IMR-90 (cell line): ENCODE measurements around the gene MSMP. TPM values are rescaled to one million over a fixed set of nuclear protein-coding genes. Genes with fewer than 3 reads are reported as not detected.

Experiments
- ATAC-seq: fragments of 200-7000 bp; cut with Tn5 transposase; 2 replicates; pipeline ENCODE4 v1.9.1; 2020; ENCODE audit warnings: low read depth, mild to moderate bottlenecking, moderate library complexity
- BruUV-seq: library from RNA; stranded (reverse); fragments of 400-500 nt; replicated peaks from 2 replicates; lab custom pipeline; 2021; lab: Mats Ljungman, UMichigan
- CTCF ChIA-PET: fragments of 300-600 bp; formaldehyde crosslinking; extraction: SDS; loops from one replicate; lab custom pipeline; 2021; ENCODE audit warnings: antibody characterized with exemption; lab: Yijun Ruan, JAX
- POLR2A ChIA-PET: fragments of 300-600 bp; sonication (Branson Sonifier 250); formaldehyde crosslinking; loops from one replicate; lab custom pipeline; 2022; ENCODE audit warnings: antibody characterized with exemption; ENCODE audit not compliant: unreplicated experiment; lab: Charles Lee
- DNase-seq: peaks from one replicate; pipeline ENCODE4 v3.0.0; 2013
- H2AFZ ChIP-seq: replicated peaks from 2 replicates; pipeline ENCODE3; 2013; ENCODE audit warnings: low read length, mild to moderate bottlenecking; ENCODE audit not compliant: poor library complexity
- H2AK5ac ChIP-seq: 2 replicates; pipeline ENCODE4 v1.6.1; 2013; ENCODE audit warnings: low read depth, low read length, inconsistent platforms
- H2AK9ac ChIP-seq: replicated peaks from 2 replicates; pipeline ENCODE3; 2013; ENCODE audit warnings: mild to moderate bottlenecking, low read depth, low read length, moderate library complexity; ENCODE audit not compliant: poor library complexity
- H2BK120ac ChIP-seq: 2 replicates; pipeline ENCODE4 v1.6.1; 2013; ENCODE audit warnings: low read depth, low read length, inconsistent platforms
- H2BK15ac ChIP-seq: 3 replicates; pipeline ENCODE4 v1.6.1; 2013; ENCODE audit warnings: low read depth, low read length, inconsistent platforms
- H2BK20ac ChIP-seq: 2 replicates; pipeline ENCODE4 v1.6.1; 2013; ENCODE audit warnings: low read depth, mild to moderate bottlenecking, inconsistent platforms, low read length, moderate library complexity
- H2BK5ac ChIP-seq: 2 replicates; pipeline ENCODE4 v1.6.1; 2013; ENCODE audit warnings: mild to moderate bottlenecking, low read depth, low read length, inconsistent platforms; ENCODE audit not compliant: poor library complexity, severe bottlenecking
- H3K14ac ChIP-seq: replicated peaks from 2 replicates; pipeline ENCODE4 v1.6.1; 2013; ENCODE audit warnings: low read depth, low read length, inconsistent platforms
- H3K18ac ChIP-seq: 2 replicates; pipeline ENCODE4 v1.6.1; 2013; ENCODE audit warnings: low read depth, low read length, control low read depth
- H3K23ac ChIP-seq: 2 replicates; pipeline ENCODE4 v1.6.1; 2013; ENCODE audit warnings: low read depth, low read length, inconsistent platforms
- H3K27ac ChIP-seq: 2 replicates; pipeline ENCODE4 v1.5.1; 2013; ENCODE audit warnings: mild to moderate bottlenecking, control low read depth, low read length; ENCODE audit not compliant: insufficient read depth
- H3K27me3 ChIP-seq: 2 replicates; pipeline ENCODE4 v1.6.1; 2013; ENCODE audit warnings: low read length; ENCODE audit not compliant: control insufficient read depth, insufficient read depth
- H3K36me3 ChIP-seq: 2 replicates; pipeline ENCODE4 v1.6.1; 2013; ENCODE audit warnings: low read length, mixed read lengths; ENCODE audit not compliant: control insufficient read depth, insufficient read depth
- H3K4ac ChIP-seq: 2 replicates; pipeline ENCODE4 v1.6.1; 2013; ENCODE audit warnings: low read depth, low read length, inconsistent platforms
- H3K4me1 ChIP-seq: 2 replicates; pipeline ENCODE4 v1.6.1; 2013; ENCODE audit warnings: low read length, mixed read lengths; ENCODE audit not compliant: control insufficient read depth, insufficient read depth
- H3K4me2 ChIP-seq: 2 replicates; pipeline ENCODE4 v1.6.1; 2013; ENCODE audit warnings: low read depth, mild to moderate bottlenecking, control low read depth, low read length, moderate library complexity
- H3K4me3 ChIP-seq: 2 replicates; pipeline ENCODE4 v1.5.1; 2013; ENCODE audit warnings: low read depth, mild to moderate bottlenecking, control low read depth, low read length, moderate library complexity; ENCODE audit not compliant: insufficient read depth
- H3K56ac ChIP-seq: 2 replicates; pipeline ENCODE4 v1.6.1; 2013; ENCODE audit warnings: low read length, inconsistent platforms; ENCODE audit not compliant: insufficient read depth; ENCODE audit errors: extremely low read depth
- H3K79me1 ChIP-seq, 2 experiments: 2 replicates each; pipeline ENCODE4 v1.6.1; 2013; ENCODE audit warnings: low read length in 2 of 2, inconsistent platforms in 1 of 2, low read depth in 1 of 2
- H3K9ac ChIP-seq: 2 replicates; pipeline ENCODE4 v1.6.1; 2013; ENCODE audit warnings: low read depth, low read length, control low read depth
- H3K9me1 ChIP-seq: 2 replicates; pipeline ENCODE4 v1.6.1; 2013; ENCODE audit warnings: low read length, inconsistent platforms; ENCODE audit not compliant: insufficient read depth
- H3K9me3 ChIP-seq: 2 replicates; pipeline ENCODE4 v1.6.1; 2013; ENCODE audit warnings: low read length; ENCODE audit not compliant: control insufficient read depth, insufficient read depth
- H4K20me1 ChIP-seq: 2 replicates; pipeline ENCODE4 v1.6.1; 2013; ENCODE audit warnings: low read length, inconsistent platforms; ENCODE audit not compliant: insufficient read depth
- H4K5ac ChIP-seq: 2 replicates; pipeline ENCODE4 v1.6.1; 2013; ENCODE audit warnings: mild to moderate bottlenecking, low read depth, low read length, control low read depth
- H4K8ac ChIP-seq, 2 experiments: 2 replicates each; pipeline ENCODE4 v1.6.1; 2013; ENCODE audit warnings: low read depth in 2 of 2, low read length in 2 of 2, control low read depth in 1 of 2, inconsistent platforms in 1 of 2
- H4K91ac ChIP-seq: 2 replicates; pipeline ENCODE4 v1.6.1; 2013; ENCODE audit warnings: low read depth, low read length, inconsistent platforms; ENCODE audit not compliant: insufficient read depth
- BHLHE40 ChIP-seq: fragments of 150-350 bp; IDR thresholded peaks from 2 replicates; pipeline ENCODE4 v1.6.1; 2016; ENCODE audit warnings: mild to moderate bottlenecking, low read depth, low read length
- CEBPB ChIP-seq: IDR thresholded peaks from 2 replicates; pipeline ENCODE4 v1.6.1; 2012; ENCODE audit warnings: low read depth, low read length, improper control_type of control experiment
- FOS ChIP-seq: fragments of 150-350 bp; IDR thresholded peaks from 2 replicates; pipeline ENCODE4 v1.6.1; 2016; ENCODE audit warnings: low read depth, low read length
- MAZ ChIP-seq: IDR thresholded peaks from 2 replicates; pipeline ENCODE4 v1.6.1; 2012; ENCODE audit warnings: low read depth, mild to moderate bottlenecking, low read length, improper control_type of control experiment, moderate library complexity, borderline replicate concordance
- POLR2A ChIP-seq: IDR thresholded peaks from 2 replicates; pipeline ENCODE4 v1.6.1; 2012; ENCODE audit warnings: mild to moderate bottlenecking, low read depth, low read length
- RAD21 ChIP-seq: IDR thresholded peaks from 2 replicates; pipeline ENCODE4 v1.6.1; 2012; ENCODE audit warnings: low read length, improper control_type of control experiment
- RCOR1 ChIP-seq: IDR thresholded peaks from 2 replicates; pipeline ENCODE4 v1.6.1; 2012; ENCODE audit warnings: mild to moderate bottlenecking, low read length, improper control_type of control experiment; ENCODE audit not compliant: insufficient replicate concordance
- SMC3 ChIP-seq: fragments of 150-350 bp; IDR thresholded peaks from 2 replicates; pipeline ENCODE4 v1.6.1; 2016; ENCODE audit warnings: low read depth, mild to moderate bottlenecking, antibody characterized with exemption, low read length, moderate library complexity
- WGBS, 2 experiments: methylation state at CpG; one replicate each; pipeline versions ENCODE4 v1.1.5 to v1.1.7; 2013; ENCODE audit warnings: missing lambda C conversion rate in 2 of 2; ENCODE audit not compliant: insufficient read length in 1 of 2; ENCODE audit errors: extremely low coverage in 2 of 2; 5-methylcytosine and 5-hydroxymethylcytosine counted together
- dilution Hi-C: fragments of 300-500 bp; cut with HindIII; formaldehyde crosslinking; loops from one replicate; pipeline ENCODE4 v1.14.3; 2018; ENCODE audit warnings: low sequenced_read_pairs; ENCODE audit not compliant: unreplicated experiment
- in situ Hi-C: fragments of 300-500 bp; cut with MboI; formaldehyde crosslinking; loops from 3 replicates; pipeline ENCODE4 v1.14.3; 2019; ENCODE audit warnings: low sequenced_read_pairs, inconsistent platforms, mixed read lengths
- intact Hi-C: fragments of 100-400 bp; cut with micrococcal nuclease; formaldehyde crosslinking; loops from 2 replicates; pipeline ENCODE4 v1.10.0; 2022
- polyA plus RNA-seq, 3 experiments: library from polyadenylated mRNA; depleted of rRNA; stranded (reverse); fragments of >200 nt; gene quantifications; 2 replicates each; pipeline ENCODE4 v1.2.3, GENCODE V29; 2012; ENCODE audit warnings: low replicate concordance in 1 of 3
- total RNA-seq: library from RNA; depleted of rRNA; stranded (reverse); fragments of >200 nt; gene quantifications from 2 replicates; pipeline ENCODE4 v1.2.3, GENCODE V29; 2012
- TF ChIP-seq, protein P1 (sequence below): conservative IDR thresholded peaks from 2 replicates; pipeline ENCODE4 v1.5.1; 2012; ENCODE audit warnings: mild to moderate bottlenecking, low read depth, low read length, improper control_type of control experiment
- TF ChIP-seq, protein P2 (sequence below): fragments of 150-350 bp; IDR thresholded peaks from 2 replicates; pipeline ENCODE4 v1.6.1; 2016; ENCODE audit warnings: low read depth, mild to moderate bottlenecking, low read length, moderate library complexity, borderline replicate concordance

MSMP gene
- total and polyA plus RNA-seq, 2 of the 4 experiments (the other 2 are of a cell fraction), result not detected

DNA sequence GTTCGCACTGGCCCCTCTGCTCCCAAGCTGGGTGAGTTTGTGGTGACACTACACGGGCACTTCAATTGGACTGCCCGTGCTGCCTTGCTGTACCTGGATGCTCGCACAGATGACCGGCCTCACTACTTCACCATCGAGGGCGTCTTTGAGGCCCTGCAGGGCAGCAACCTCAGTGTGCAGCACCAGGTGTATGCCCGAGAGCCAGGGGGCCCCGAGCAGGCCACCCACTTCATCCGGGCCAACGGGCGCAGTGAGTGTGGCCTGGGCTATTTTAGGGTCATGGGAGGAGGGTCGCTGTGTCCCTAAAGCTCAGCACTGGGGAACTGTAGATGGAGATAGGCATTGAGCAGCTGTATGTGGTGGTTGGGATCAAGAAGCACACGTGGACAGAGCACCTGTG is 38.8 kb upstream of the MSMP start:
- Histone ChIP-seq H3K4me1 (peaks cover 28% of the 10 kb centered on the region), H3K18ac (no peak overlapping the region), H3K56ac (no peak overlapping the region), H2AK9ac (peak overlapping the region; percentile 82), H3K9me1 (peaks cover 42% of the 10 kb centered on the region), H2BK120ac (peak overlapping the region; percentile 13; the same call in 1 of the 2 replicates), H4K91ac (peak overlapping the region; percentile 1; the same call in 1 of the 2 replicates), H3K9ac (peak overlapping the region; percentile 56; the same call in 1 of the 2 replicates), H4K20me1 (no peaks in the 10 kb centered on the region), H3K4ac (peak overlapping the region; percentile 21), H2AK5ac (peak overlapping the region; percentile 66), H3K23ac (peak overlapping the region; percentile 91), H3K27me3 (no peaks in the 10 kb centered on the region), H3K4me3 (peak overlapping the region; percentile 27), H4K5ac (no peak overlapping the region), H3K14ac (peak overlapping the region; percentile 93), H4K8ac (peak overlapping the region in 1 of 2 experiments; percentile 44; a peak in 1 of 4 replicates), H3K79me1 (peaks cover 27 to 61% of the 10 kb centered on the region in 2 experiments), H2BK5ac (no peak overlapping the region), H2AFZ (peak overlapping the region; percentile 76), H3K36me3 (no peaks in the 10 kb centered on the region), H2BK20ac (no peak overlapping the region; the same call in 1 of the 2 replicates), H2BK15ac (0 out of 3 replicates have a peak overlapping the region, but pooled peaks have one; percentile 6), H3K4me2 (peak overlapping the region; percentile 98), H3K9me3 (no peaks in the 10 kb centered on the region), H3K27ac (no peak overlapping the region)
- DNase-seq, result no peak
- ChIA-PET POLR2A (no interaction called here), CTCF (no interaction called here)
- dilution Hi-C loops, result no loop called here
- TF ChIP-seq, protein P1, sequence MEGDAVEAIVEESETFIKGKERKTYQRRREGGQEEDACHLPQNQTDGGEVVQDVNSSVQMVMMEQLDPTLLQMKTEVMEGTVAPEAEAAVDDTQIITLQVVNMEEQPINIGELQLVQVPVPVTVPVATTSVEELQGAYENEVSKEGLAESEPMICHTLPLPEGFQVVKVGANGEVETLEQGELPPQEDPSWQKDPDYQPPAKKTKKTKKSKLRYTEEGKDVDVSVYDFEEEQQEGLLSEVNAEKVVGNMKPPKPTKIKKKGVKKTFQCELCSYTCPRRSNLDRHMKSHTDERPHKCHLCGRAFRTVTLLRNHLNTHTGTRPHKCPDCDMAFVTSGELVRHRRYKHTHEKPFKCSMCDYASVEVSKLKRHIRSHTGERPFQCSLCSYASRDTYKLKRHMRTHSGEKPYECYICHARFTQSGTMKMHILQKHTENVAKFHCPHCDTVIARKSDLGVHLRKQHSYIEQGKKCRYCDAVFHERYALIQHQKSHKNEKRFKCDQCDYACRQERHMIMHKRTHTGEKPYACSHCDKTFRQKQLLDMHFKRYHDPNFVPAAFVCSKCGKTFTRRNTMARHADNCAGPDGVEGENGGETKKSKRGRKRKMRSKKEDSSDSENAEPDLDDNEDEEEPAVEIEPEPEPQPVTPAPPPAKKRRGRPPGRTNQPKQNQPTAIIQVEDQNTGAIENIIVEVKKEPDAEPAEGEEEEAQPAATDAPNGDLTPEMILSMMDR, result no peak
- TF ChIP-seq BHLHE40 (no peak), SMC3 (no peak), RCOR1 (no peak), POLR2A (no peak), MAZ (no peak), RAD21 (no peak), FOS (no peak), CEBPB (no peak)
- TF ChIP-seq, protein P2, sequence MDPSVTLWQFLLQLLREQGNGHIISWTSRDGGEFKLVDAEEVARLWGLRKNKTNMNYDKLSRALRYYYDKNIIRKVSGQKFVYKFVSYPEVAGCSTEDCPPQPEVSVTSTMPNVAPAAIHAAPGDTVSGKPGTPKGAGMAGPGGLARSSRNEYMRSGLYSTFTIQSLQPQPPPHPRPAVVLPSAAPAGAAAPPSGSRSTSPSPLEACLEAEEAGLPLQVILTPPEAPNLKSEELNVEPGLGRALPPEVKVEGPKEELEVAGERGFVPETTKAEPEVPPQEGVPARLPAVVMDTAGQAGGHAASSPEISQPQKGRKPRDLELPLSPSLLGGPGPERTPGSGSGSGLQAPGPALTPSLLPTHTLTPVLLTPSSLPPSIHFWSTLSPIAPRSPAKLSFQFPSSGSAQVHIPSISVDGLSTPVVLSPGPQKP, result no peak
- ATAC-seq, result no peak
- BruUV-seq, result no TSS peak
- WGBS, 2 experiments, result 86% methylated on average over 8 of the region's 14 CpGs; no CpG with 5 or more reads in 1 of the 2 experiments
- intact Hi-C loops, result no loop called here
- in situ Hi-C loops, result no loop called here
